ENCODE measurements around the gene KAZN. TPM values are rescaled to one million over a fixed set of nuclear protein-coding genes. Genes with fewer than 3 reads are reported as not detected.

KAZN gene
- total and polyA plus RNA-seq, 4 donors = 7.6 to 18.8 (median 11.2) TPM

- DNase-seq = no peak
- 64 to 75% methylated on average over 4 of the region's 4 CpGs for WGBS, 2 donors
- Histone ChIP-seq H3K9me3 (ENCODE audit: control insufficient read depth in 4 of 4, insufficient read depth in 3 of 4, low read length in 3 of 4) (peaks cover 3 to 16% (median 11%) of the 10 kb centered on the region in 4 donors), H3K36me3 (ENCODE audit: control insufficient read depth in 4 of 4, insufficient read depth in 4 of 4, low read length in 4 of 4) (no peaks in the 10 kb centered on the region), H3K4me3 (no peak overlapping the region), H3K27ac (ENCODE audit: low read depth in 1 of 2, low read length in 1 of 2) (no peak overlapping the region), H3K4me1 (ENCODE audit: control insufficient read depth in 5 of 5, insufficient read depth in 5 of 5, low read length in 5 of 5) (no peaks in the 10 kb centered on the region), H3K27me3 (ENCODE audit: control insufficient read depth in 3 of 3, insufficient read depth in 3 of 3, low read length in 2 of 3) (no peaks in the 10 kb centered on the region), H3K9ac (ENCODE audit: insufficient read depth in 1 of 2, low read length in 2 of 2) (no peak overlapping the region)
- ATAC-seq (ENCODE audit: insufficient read depth, low FRiP score) = no peak
- TF ChIP-seq, protein P1, sequence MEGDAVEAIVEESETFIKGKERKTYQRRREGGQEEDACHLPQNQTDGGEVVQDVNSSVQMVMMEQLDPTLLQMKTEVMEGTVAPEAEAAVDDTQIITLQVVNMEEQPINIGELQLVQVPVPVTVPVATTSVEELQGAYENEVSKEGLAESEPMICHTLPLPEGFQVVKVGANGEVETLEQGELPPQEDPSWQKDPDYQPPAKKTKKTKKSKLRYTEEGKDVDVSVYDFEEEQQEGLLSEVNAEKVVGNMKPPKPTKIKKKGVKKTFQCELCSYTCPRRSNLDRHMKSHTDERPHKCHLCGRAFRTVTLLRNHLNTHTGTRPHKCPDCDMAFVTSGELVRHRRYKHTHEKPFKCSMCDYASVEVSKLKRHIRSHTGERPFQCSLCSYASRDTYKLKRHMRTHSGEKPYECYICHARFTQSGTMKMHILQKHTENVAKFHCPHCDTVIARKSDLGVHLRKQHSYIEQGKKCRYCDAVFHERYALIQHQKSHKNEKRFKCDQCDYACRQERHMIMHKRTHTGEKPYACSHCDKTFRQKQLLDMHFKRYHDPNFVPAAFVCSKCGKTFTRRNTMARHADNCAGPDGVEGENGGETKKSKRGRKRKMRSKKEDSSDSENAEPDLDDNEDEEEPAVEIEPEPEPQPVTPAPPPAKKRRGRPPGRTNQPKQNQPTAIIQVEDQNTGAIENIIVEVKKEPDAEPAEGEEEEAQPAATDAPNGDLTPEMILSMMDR (IDR thresholded peaks at IDR 0.05; ENCODE audit: control extremely low read depth, extremely low read depth) = no peak
Observed at GRCh38 chr1:14842361-14842760, 243.9 kb downstream of the KAZN start.

DNA sequence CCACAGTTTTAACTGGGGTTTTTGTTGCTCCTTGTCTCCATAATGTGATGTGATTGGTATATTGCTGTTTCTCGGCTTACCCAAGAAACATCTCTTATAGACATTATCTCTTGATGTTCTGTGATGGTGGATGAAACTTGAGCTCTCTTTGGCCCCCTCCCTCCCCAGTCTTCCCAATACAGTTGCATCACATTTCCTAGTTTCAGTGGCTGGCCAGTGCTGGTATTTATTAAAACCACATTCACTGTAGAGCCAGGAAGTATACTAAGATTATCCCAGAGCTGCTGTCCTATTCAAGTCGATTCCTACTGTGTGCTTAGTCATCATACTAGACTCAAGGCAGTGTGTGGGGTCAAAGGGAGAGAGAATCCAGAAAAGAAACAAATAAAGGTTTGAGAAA lies 244.4 kb downstream of the KAZN start:
- H3K27ac ChIP-seq (ENCODE audit: low read depth in 1 of 2, low read length in 1 of 2) = no peak overlapping the region
- no peaks in the 10 kb centered on the region for H3K4me1 ChIP-seq (ENCODE audit: control insufficient read depth in 5 of 5, insufficient read depth in 5 of 5, low read length in 5 of 5)
- H3K9ac ChIP-seq (ENCODE audit: insufficient read depth in 1 of 2, low read length in 2 of 2) = no peak overlapping the region
- peaks cover 3 to 16% (median 11%) of the 10 kb centered on the region in 4 donors for H3K9me3 ChIP-seq (ENCODE audit: control insufficient read depth in 4 of 4, insufficient read depth in 3 of 4, low read length in 3 of 4)
- TF ChIP-seq, protein P1 (IDR thresholded peaks at IDR 0.05; ENCODE audit: control extremely low read depth, extremely low read depth) = no peak
- 54 to 70% methylated on average over 2 of the region's 2 CpGs for WGBS, 2 donors
- H3K36me3 ChIP-seq (ENCODE audit: control insufficient read depth in 4 of 4, insufficient read depth in 4 of 4, low read length in 4 of 4) = no peaks in the 10 kb centered on the region
- no peaks in the 10 kb centered on the region for H3K27me3 ChIP-seq (ENCODE audit: control insufficient read depth in 3 of 3, insufficient read depth in 3 of 3, low read length in 2 of 3)
- ATAC-seq (ENCODE audit: insufficient read depth, low FRiP score) (no peak), DNase-seq (no peak)
- no peak overlapping the region for H3K4me3 ChIP-seq

GRCh38 chr1:14843525-14843924 lies 245.0 kb downstream of the KAZN start:
- Histone ChIP-seq H3K4me1 (ENCODE audit: control insufficient read depth in 5 of 5, insufficient read depth in 5 of 5, low read length in 5 of 5) (peaks cover 0 to 2% (median 0%) of the 10 kb centered on the region in 5 donors), H3K27me3 (ENCODE audit: control insufficient read depth in 3 of 3, insufficient read depth in 3 of 3, low read length in 2 of 3) (no peaks in the 10 kb centered on the region), H3K9me3 (ENCODE audit: control insufficient read depth in 4 of 4, insufficient read depth in 3 of 4, low read length in 3 of 4) (peaks cover 3 to 16% (median 11%) of the 10 kb centered on the region in 4 donors), H3K4me3 (no peak overlapping the region), H3K36me3 (ENCODE audit: control insufficient read depth in 4 of 4, insufficient read depth in 4 of 4, low read length in 4 of 4) (no peaks in the 10 kb centered on the region), H3K27ac (ENCODE audit: low read depth in 1 of 2, low read length in 1 of 2) (peak overlapping the region in 1 of 2 donors; percentile 24), H3K9ac (ENCODE audit: insufficient read depth in 1 of 2, low read length in 2 of 2) (no peak overlapping the region)
- 67 to 79% methylated on average over 6 of the region's 6 CpGs for WGBS, 2 donors
- ATAC-seq (ENCODE audit: insufficient read depth, low FRiP score) (no peak), DNase-seq (no peak)
- TF ChIP-seq, protein P1 (IDR thresholded peaks at IDR 0.05; ENCODE audit: control extremely low read depth, extremely low read depth) = no peak

DNA sequence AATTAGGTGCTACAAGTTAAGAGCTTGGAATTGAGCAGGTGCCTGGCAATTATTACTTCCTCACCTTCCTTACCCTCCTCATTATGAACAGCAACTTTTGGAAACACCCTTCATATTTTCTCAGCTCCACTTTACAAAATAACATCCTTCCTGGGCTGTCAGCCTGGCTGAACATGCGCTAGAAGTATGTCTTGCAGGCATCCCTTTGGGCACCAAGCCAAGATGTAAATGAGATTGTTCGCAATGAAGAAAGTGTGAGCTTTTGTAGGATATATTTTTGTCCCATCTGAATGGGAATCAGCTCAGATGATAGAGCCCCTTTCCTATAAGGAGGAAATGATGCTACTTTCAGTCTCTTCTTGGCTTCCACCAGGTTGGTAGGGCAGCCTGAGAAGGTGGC lies 245.9 kb downstream of the KAZN start:
- DNase-seq = no peak
- Histone ChIP-seq H3K4me3 (no peak overlapping the region), H3K27ac (ENCODE audit: low read depth in 1 of 2, low read length in 1 of 2) (no peak overlapping the region), H3K9me3 (ENCODE audit: control insufficient read depth in 4 of 4, insufficient read depth in 3 of 4, low read length in 3 of 4) (peaks cover 3 to 16% (median 11%) of the 10 kb centered on the region in 4 donors), H3K36me3 (ENCODE audit: control insufficient read depth in 4 of 4, insufficient read depth in 4 of 4, low read length in 4 of 4) (no peaks in the 10 kb centered on the region), H3K9ac (ENCODE audit: insufficient read depth in 1 of 2, low read length in 2 of 2) (no peak overlapping the region), H3K4me1 (ENCODE audit: control insufficient read depth in 5 of 5, insufficient read depth in 5 of 5, low read length in 5 of 5) (peaks cover 0 to 7% (median 0%) of the 10 kb centered on the region in 5 donors), H3K27me3 (ENCODE audit: control insufficient read depth in 3 of 3, insufficient read depth in 3 of 3, low read length in 2 of 3) (no peaks in the 10 kb centered on the region)
- TF ChIP-seq, protein P1 (IDR thresholded peaks at IDR 0.05; ENCODE audit: control extremely low read depth, extremely low read depth) = no peak
- 16 to 41% methylated on average over 2 of the region's 2 CpGs for WGBS, 2 donors
- no peak for ATAC-seq (ENCODE audit: insufficient read depth, low FRiP score)

All from lung (tissue), 12 donors.